Sigmoid colon (tissue), 4 donors: ENCODE data around the gene CALY.

Experiments used
- EP300 ChIP-seq, 4 donors: sonication (generic); formaldehyde crosslinking; IDR thresholded peaks; one replicate each; pipeline ENCODE4 v1.6.1; 2017; ENCODE audit warnings: antibody characterized with exemption in 4 of 4
- POLR2AphosphoS5 ChIP-seq, 4 donors: sonication (generic); formaldehyde crosslinking; IDR thresholded peaks; one replicate each; pipeline ENCODE4 v1.6.1; 2017; ENCODE audit warnings: antibody characterized with exemption in 4 of 4
- TF ChIP-seq, protein P1 (sequence below), 4 experiments: fragments of 450-650 bp in 3 of 4; fragments of 200-600 bp in 1 of 4; IDR thresholded peaks; one replicate each; pipeline ENCODE4 v1.5.1; 2016 to 2019; ENCODE audit warnings: antibody characterized with exemption in 4 of 4, mild to moderate bottlenecking in 3 of 4, moderate library complexity in 2 of 4

DNA sequence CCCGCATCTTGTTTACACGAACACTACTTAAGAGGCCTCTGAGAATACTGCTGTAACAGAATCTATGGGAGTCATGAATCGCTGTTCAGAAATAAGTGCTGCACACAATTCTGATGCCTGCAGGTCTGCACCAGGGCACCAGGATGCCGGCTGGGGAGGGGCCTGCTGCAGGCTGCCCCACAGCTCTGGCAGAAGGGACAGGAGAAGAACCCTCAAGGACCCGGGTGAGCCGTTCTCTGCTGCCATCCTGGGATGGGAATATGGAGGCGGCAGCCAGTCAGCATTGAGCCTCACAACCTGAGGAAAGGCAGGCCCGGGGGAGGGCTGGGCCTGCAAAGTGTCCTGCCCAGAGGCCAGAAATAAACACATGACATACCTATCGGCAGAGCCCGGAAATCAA is 39.2 kb downstream of the CALY start:
- TF ChIP-seq, protein P1, sequence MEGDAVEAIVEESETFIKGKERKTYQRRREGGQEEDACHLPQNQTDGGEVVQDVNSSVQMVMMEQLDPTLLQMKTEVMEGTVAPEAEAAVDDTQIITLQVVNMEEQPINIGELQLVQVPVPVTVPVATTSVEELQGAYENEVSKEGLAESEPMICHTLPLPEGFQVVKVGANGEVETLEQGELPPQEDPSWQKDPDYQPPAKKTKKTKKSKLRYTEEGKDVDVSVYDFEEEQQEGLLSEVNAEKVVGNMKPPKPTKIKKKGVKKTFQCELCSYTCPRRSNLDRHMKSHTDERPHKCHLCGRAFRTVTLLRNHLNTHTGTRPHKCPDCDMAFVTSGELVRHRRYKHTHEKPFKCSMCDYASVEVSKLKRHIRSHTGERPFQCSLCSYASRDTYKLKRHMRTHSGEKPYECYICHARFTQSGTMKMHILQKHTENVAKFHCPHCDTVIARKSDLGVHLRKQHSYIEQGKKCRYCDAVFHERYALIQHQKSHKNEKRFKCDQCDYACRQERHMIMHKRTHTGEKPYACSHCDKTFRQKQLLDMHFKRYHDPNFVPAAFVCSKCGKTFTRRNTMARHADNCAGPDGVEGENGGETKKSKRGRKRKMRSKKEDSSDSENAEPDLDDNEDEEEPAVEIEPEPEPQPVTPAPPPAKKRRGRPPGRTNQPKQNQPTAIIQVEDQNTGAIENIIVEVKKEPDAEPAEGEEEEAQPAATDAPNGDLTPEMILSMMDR (IDR thresholded peaks at IDR 0.05): no peak
- TF ChIP-seq POLR2AphosphoS5 (IDR thresholded peaks at IDR 0.05): no peak
- no peak for TF ChIP-seq EP300 (IDR thresholded peaks at IDR 0.05)
